ENCODE results near the gene FZD7. TPM values are rescaled to one million over a fixed set of nuclear protein-coding genes. Genes with fewer than 3 reads are reported as not detected.

The FZD7 gene
- total and polyA plus RNA-seq, 12 donors: 2.3 to 51.1 (median 28.4) TPM

DNA sequence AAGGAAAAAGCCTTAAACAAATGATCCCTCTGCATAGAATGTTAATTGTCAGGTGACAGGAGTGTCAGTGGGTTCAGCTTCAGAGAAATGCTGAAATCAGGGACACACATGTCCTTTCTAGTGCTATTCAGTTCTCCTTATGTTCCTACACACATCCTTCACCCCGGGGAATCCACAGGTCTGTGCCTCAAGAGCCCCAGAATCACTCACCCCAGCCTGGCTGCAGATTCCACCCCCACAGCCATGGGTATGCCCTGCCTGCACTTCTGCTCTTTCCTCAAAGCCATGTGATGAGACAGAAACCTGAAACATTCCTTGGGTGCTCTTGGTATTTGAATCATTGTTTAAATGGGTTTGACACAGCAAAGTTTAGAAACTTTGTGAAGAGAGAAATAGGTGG lies 27.4 kb upstream of the FZD7 start:
- no peaks in the 10 kb centered on the region for H3K36me3 ChIP-seq
- TF ChIP-seq, protein P1, sequence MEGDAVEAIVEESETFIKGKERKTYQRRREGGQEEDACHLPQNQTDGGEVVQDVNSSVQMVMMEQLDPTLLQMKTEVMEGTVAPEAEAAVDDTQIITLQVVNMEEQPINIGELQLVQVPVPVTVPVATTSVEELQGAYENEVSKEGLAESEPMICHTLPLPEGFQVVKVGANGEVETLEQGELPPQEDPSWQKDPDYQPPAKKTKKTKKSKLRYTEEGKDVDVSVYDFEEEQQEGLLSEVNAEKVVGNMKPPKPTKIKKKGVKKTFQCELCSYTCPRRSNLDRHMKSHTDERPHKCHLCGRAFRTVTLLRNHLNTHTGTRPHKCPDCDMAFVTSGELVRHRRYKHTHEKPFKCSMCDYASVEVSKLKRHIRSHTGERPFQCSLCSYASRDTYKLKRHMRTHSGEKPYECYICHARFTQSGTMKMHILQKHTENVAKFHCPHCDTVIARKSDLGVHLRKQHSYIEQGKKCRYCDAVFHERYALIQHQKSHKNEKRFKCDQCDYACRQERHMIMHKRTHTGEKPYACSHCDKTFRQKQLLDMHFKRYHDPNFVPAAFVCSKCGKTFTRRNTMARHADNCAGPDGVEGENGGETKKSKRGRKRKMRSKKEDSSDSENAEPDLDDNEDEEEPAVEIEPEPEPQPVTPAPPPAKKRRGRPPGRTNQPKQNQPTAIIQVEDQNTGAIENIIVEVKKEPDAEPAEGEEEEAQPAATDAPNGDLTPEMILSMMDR (IDR thresholded peaks at IDR 0.05): no peak
- 81 to 90% methylated on average over 1 of the region's 1 CpG for WGBS, 2 donors
- no peak overlapping the region for H3K4me3 ChIP-seq
- H3K27me3 ChIP-seq: no peaks in the 10 kb centered on the region
- no peak overlapping the region for H3K27ac ChIP-seq
- peaks cover 0 to 31% (median 7%) of the 10 kb centered on the region in 9 donors for H3K4me1 ChIP-seq
- ATAC-seq: no peak
- intact Hi-C loops (cut with DNase I): no loop called here
- H3K9me3 ChIP-seq: no peaks in the 10 kb centered on the region
- no peak for DNase-seq

DNA sequence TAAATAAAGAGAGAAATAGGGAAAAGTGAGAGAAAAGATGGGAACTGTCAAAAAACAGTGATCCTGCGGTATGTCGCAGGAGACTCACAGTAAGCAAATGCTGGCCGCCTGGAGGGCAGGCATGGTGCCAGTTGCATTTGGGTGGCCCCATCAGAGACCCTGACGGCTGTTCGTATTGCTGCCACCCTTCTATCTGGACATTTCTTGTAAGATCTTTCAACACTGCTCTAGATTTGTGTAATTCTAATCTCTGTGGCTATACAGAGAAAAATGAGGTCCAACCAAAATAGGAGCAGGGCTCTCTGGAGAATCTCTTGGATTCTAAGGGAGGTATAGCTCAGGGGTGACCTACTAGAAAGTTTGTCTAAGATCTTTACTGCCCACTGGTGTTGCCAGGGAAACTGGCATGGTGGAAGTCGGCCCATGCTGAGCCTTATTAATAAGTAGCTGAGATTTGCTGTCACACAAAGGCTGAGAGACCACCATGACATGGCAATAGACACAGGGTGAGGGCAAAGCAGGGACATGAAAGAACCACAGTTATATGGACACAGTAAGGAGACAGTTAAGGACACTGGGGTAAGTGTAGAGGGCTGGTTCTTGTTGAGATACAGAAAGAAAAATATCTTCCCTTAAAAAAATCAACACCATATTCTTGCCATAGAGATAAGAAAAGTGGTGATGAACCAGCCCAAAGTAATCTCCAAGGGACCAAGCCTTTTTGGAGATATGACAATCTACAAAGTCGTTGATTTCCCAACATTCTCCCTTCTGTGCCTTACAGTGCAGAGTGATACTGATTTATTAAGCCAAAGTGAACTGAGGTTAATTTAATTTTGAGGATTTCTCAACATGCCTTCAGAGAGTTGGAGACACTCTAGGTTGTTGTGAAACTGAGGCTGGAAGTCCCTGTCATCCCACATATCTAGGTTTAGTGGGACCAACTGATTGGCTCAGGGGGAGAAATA lies 26.4 kb upstream of the FZD7 start:
- Histone ChIP-seq H3K36me3 (no peaks in the 10 kb centered on the region), H3K27me3 (no peaks in the 10 kb centered on the region), H3K9me3 (no peaks in the 10 kb centered on the region), H3K4me1 (peaks cover 0 to 31% (median 7%) of the 10 kb centered on the region in 9 donors), H3K4me3 (no peak overlapping the region), H3K27ac (peak overlapping the region in 3 of 10 donors; percentile 11 to 81 (median 78))
- ATAC-seq (peak in 3 of 8 donors; percentile 41 to 58 (median 50)), DNase-seq (peak in 1 of 2 donors; percentile 33)
- intact Hi-C loops (cut with DNase I): no loop called here
- TF ChIP-seq, protein P1 (IDR thresholded peaks at IDR 0.05): peak in 3 of 9 donors; percentile 13 to 23 (median 17)
- 59 to 74% methylated on average over 7 of the region's 7 CpGs for WGBS, 2 donors

DNA sequence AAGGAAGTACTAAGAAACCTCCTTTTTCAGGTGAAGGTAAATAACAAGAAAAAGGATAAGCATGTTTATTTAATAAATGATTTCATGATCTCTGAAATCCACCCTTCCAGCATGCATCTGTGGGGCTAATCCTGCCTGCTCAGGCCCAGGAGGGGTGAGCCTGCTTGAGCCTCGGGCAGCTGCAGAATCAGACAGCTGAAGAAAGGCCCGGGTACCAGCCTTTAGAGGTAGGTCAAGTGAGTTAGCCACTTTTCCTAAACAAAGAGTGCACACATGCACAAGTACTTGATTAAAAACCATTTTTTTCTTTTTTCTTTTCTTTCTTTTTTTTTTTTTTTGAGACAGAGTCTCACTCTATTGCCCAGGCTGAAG lies 25.7 kb upstream of the FZD7 start:
- no peaks in the 10 kb centered on the region for H3K9me3 ChIP-seq
- no peak for DNase-seq
- H3K4me3 ChIP-seq: no peak overlapping the region
- TF ChIP-seq, protein P1 (IDR thresholded peaks at IDR 0.05): no peak
- intact Hi-C loops (cut with DNase I): no loop called here
- peaks cover 0 to 31% (median 7%) of the 10 kb centered on the region in 9 donors for H3K4me1 ChIP-seq
- H3K27ac ChIP-seq: peak overlapping the region in 5 of 10 donors; percentile 73 to 86 (median 81)
- no peak for ATAC-seq
- no peaks in the 10 kb centered on the region for H3K36me3 ChIP-seq
- WGBS, 2 donors: 70 to 92% methylated on average over 2 of the region's 2 CpGs
- H3K27me3 ChIP-seq: no peaks in the 10 kb centered on the region

DNA sequence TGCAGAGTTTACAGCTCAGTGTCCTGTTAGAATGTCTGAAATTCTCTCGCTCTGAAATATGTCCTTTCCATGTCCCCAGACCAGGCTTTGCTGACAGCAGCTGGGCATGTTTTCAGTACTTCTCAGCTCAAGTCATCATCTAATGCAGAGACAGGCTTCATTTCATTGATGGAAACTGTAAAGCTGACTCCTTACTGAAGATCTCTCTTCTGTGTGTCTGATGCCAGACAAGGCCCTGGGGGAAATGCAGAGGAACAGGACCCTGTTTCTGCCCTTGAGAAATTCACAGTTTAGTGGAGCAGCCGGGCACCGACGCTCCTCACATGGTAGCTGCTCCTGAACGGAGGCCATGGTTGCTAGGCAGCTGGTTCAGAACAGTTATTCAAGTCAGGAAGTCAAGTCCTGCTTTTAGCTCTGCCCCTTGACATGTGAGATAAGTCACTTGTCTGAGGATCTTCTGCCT lies 24.6 kb upstream of the FZD7 start:
- Histone ChIP-seq H3K9me3 (no peaks in the 10 kb centered on the region), H3K27me3 (peaks cover 0 to 5% (median 0%) of the 10 kb centered on the region in 7 donors), H3K4me3 (peak overlapping the region in 1 of 10 donors; percentile 6), H3K4me1 (peaks cover 0 to 31% (median 7%) of the 10 kb centered on the region in 9 donors), H3K27ac (peak overlapping the region; percentile 17 to 86 (median 76)), H3K36me3 (no peaks in the 10 kb centered on the region)
- intact Hi-C loops (cut with DNase I): no loop called here
- ATAC-seq: peak; percentile 80 to 96 (median 93)
- TF ChIP-seq, protein P1 (IDR thresholded peaks at IDR 0.05): no peak
- peak in 1 of 2 donors; percentile 68 for DNase-seq
- 13 to 20% methylated on average over 5 of the region's 5 CpGs for WGBS, 2 donors
